ENCODE measurements around the gene IL20. TPM values are rescaled to one million over a fixed set of nuclear protein-coding genes. Genes with fewer than 3 reads are reported as not detected.

IL20 gene
- total and polyA plus RNA-seq, 4 donors, result not detected

- intact Hi-C loops (cut with DNase I), result no loop called here
- Histone ChIP-seq H3K4me3 (ENCODE audit: low read length in 2 of 2) (no peak overlapping the region), H3K27ac (ENCODE audit: low read depth in 1 of 2, low read length in 2 of 2) (no peak overlapping the region), H3K4me1 (ENCODE audit: control insufficient read depth in 1 of 2, insufficient read depth in 2 of 2, low read length in 2 of 2) (no peaks in the 10 kb centered on the region), H3K9me3 (ENCODE audit: control insufficient read depth, low read length) (peaks cover 2% of the 10 kb centered on the region), H3K36me3 (ENCODE audit: control insufficient read depth in 1 of 2, insufficient read depth in 2 of 2, low read length in 1 of 2) (no peaks in the 10 kb centered on the region), H3K27me3 (ENCODE audit: control insufficient read depth in 1 of 2, insufficient read depth in 2 of 2, low read length in 1 of 2) (no peaks in the 10 kb centered on the region)
- 59% methylated on average over 2 of the region's 2 CpGs for WGBS, 2 donors
- DNase-seq, result no peak
- no peak for ATAC-seq (ENCODE audit: low FRiP score)
These were observed 29.3 kb upstream of the IL20 start for GRCh38 chr1:206836111-206836510.

GRCh38 chr1:206839006-206839560 is 26.3 kb upstream of the IL20 start:
- H3K27ac ChIP-seq (ENCODE audit: low read depth in 1 of 2, low read length in 2 of 2), result no peak overlapping the region
- no peaks in the 10 kb centered on the region for H3K27me3 ChIP-seq (ENCODE audit: control insufficient read depth in 1 of 2, insufficient read depth in 2 of 2, low read length in 1 of 2)
- H3K4me3 ChIP-seq (ENCODE audit: low read length in 2 of 2), result no peak overlapping the region
- intact Hi-C loops (cut with DNase I), result no loop called here
- DNase-seq (no peak), ATAC-seq (ENCODE audit: low FRiP score) (no peak)
- no peaks in the 10 kb centered on the region for H3K36me3 ChIP-seq (ENCODE audit: control insufficient read depth in 1 of 2, insufficient read depth in 2 of 2, low read length in 1 of 2)
- no peaks in the 10 kb centered on the region for H3K4me1 ChIP-seq (ENCODE audit: control insufficient read depth in 1 of 2, insufficient read depth in 2 of 2, low read length in 2 of 2)
- peaks cover 2% of the 10 kb centered on the region for H3K9me3 ChIP-seq (ENCODE audit: control insufficient read depth, low read length)
- WGBS, 2 donors, result 77 to 82% methylated on average over 4 of the region's 4 CpGs

- Histone ChIP-seq H3K4me3 (ENCODE audit: low read length in 2 of 2) (no peak overlapping the region), H3K27me3 (ENCODE audit: control insufficient read depth in 1 of 2, insufficient read depth in 2 of 2, low read length in 1 of 2) (no peaks in the 10 kb centered on the region), H3K9me3 (ENCODE audit: control insufficient read depth, low read length) (peaks cover 2% of the 10 kb centered on the region), H3K4me1 (ENCODE audit: control insufficient read depth in 1 of 2, insufficient read depth in 2 of 2, low read length in 2 of 2) (no peaks in the 10 kb centered on the region), H3K36me3 (ENCODE audit: control insufficient read depth in 1 of 2, insufficient read depth in 2 of 2, low read length in 1 of 2) (no peaks in the 10 kb centered on the region), H3K27ac (ENCODE audit: low read depth in 1 of 2, low read length in 2 of 2) (no peak overlapping the region)
- 61 to 62% methylated on average over 7 of the region's 7 CpGs for WGBS, 2 donors
- intact Hi-C loops (cut with DNase I), result no loop called here
- DNase-seq (peak in 1 of 2 donors; percentile 49), ATAC-seq (ENCODE audit: low FRiP score) (no peak)
These were observed 25.6 kb upstream of the IL20 start for GRCh38 chr1:206839857-206840256.

- intact Hi-C loops (cut with DNase I), result no loop called here
- Histone ChIP-seq H3K4me1 (ENCODE audit: control insufficient read depth in 1 of 2, insufficient read depth in 2 of 2, low read length in 2 of 2) (no peaks in the 10 kb centered on the region), H3K27ac (ENCODE audit: low read depth in 1 of 2, low read length in 2 of 2) (no peak overlapping the region), H3K27me3 (ENCODE audit: control insufficient read depth in 1 of 2, insufficient read depth in 2 of 2, low read length in 1 of 2) (no peaks in the 10 kb centered on the region), H3K36me3 (ENCODE audit: control insufficient read depth in 1 of 2, insufficient read depth in 2 of 2, low read length in 1 of 2) (no peaks in the 10 kb centered on the region), H3K4me3 (ENCODE audit: low read length in 2 of 2) (no peak overlapping the region), H3K9me3 (ENCODE audit: control insufficient read depth, low read length) (no peaks in the 10 kb centered on the region)
- 83 to 84% methylated on average over 7 of the region's 7 CpGs for WGBS, 2 donors
- ATAC-seq (ENCODE audit: low FRiP score) (no peak), DNase-seq (no peak)
These were observed 23.7 kb upstream of the IL20 start for GRCh38 chr1:206841609-206842323.

- Histone ChIP-seq H3K27ac (ENCODE audit: low read depth in 1 of 2, low read length in 2 of 2) (no peak overlapping the region), H3K4me3 (ENCODE audit: low read length in 2 of 2) (no peak overlapping the region), H3K4me1 (ENCODE audit: control insufficient read depth in 1 of 2, insufficient read depth in 2 of 2, low read length in 2 of 2) (no peaks in the 10 kb centered on the region), H3K9me3 (ENCODE audit: control insufficient read depth, low read length) (no peaks in the 10 kb centered on the region), H3K36me3 (ENCODE audit: control insufficient read depth in 1 of 2, insufficient read depth in 2 of 2, low read length in 1 of 2) (no peaks in the 10 kb centered on the region), H3K27me3 (ENCODE audit: control insufficient read depth in 1 of 2, insufficient read depth in 2 of 2, low read length in 1 of 2) (no peaks in the 10 kb centered on the region)
- ATAC-seq (ENCODE audit: low FRiP score) (no peak), DNase-seq (no peak)
- intact Hi-C loops (cut with DNase I), result no loop called here
These were observed 22.6 kb upstream of the IL20 start for GRCh38 chr1:206842854-206843253.

GRCh38 chr1:206843626-206844025 is 21.8 kb upstream of the IL20 start:
- no peaks in the 10 kb centered on the region for H3K4me1 ChIP-seq (ENCODE audit: control insufficient read depth in 1 of 2, insufficient read depth in 2 of 2, low read length in 2 of 2)
- H3K27me3 ChIP-seq (ENCODE audit: control insufficient read depth in 1 of 2, insufficient read depth in 2 of 2, low read length in 1 of 2), result no peaks in the 10 kb centered on the region
- no peak for DNase-seq
- intact Hi-C loops (cut with DNase I), result no loop called here
- H3K36me3 ChIP-seq (ENCODE audit: control insufficient read depth in 1 of 2, insufficient read depth in 2 of 2, low read length in 1 of 2), result no peaks in the 10 kb centered on the region
- no peak overlapping the region for H3K4me3 ChIP-seq (ENCODE audit: low read length in 2 of 2)
- H3K9me3 ChIP-seq (ENCODE audit: control insufficient read depth, low read length), result no peaks in the 10 kb centered on the region
- 92 to 94% methylated on average over 4 of the region's 4 CpGs for WGBS, 2 donors
- ATAC-seq (ENCODE audit: low FRiP score), result no peak
- no peak overlapping the region for H3K27ac ChIP-seq (ENCODE audit: low read depth in 1 of 2, low read length in 2 of 2)

GRCh38 chr1:206846487-206846886 is 18.9 kb upstream of the IL20 start:
- Histone ChIP-seq H3K27me3 (ENCODE audit: control insufficient read depth in 1 of 2, insufficient read depth in 2 of 2, low read length in 1 of 2) (no peaks in the 10 kb centered on the region), H3K36me3 (ENCODE audit: control insufficient read depth in 1 of 2, insufficient read depth in 2 of 2, low read length in 1 of 2) (no peaks in the 10 kb centered on the region), H3K9me3 (ENCODE audit: control insufficient read depth, low read length) (no peaks in the 10 kb centered on the region), H3K4me3 (ENCODE audit: low read length in 2 of 2) (no peak overlapping the region), H3K4me1 (ENCODE audit: control insufficient read depth in 1 of 2, insufficient read depth in 2 of 2, low read length in 2 of 2) (no peaks in the 10 kb centered on the region), H3K27ac (ENCODE audit: low read depth in 1 of 2, low read length in 2 of 2) (no peak overlapping the region)
- ATAC-seq (ENCODE audit: low FRiP score), result no peak
- no peak for DNase-seq
- intact Hi-C loops (cut with DNase I), result no loop called here

GRCh38 chr1:206847337-206847834 is 18.0 kb upstream of the IL20 start:
- Histone ChIP-seq H3K9me3 (ENCODE audit: control insufficient read depth, low read length) (no peaks in the 10 kb centered on the region), H3K27me3 (ENCODE audit: control insufficient read depth in 1 of 2, insufficient read depth in 2 of 2, low read length in 1 of 2) (no peaks in the 10 kb centered on the region), H3K4me3 (ENCODE audit: low read length in 2 of 2) (no peak overlapping the region), H3K27ac (ENCODE audit: low read depth in 1 of 2, low read length in 2 of 2) (no peak overlapping the region), H3K36me3 (ENCODE audit: control insufficient read depth in 1 of 2, insufficient read depth in 2 of 2, low read length in 1 of 2) (no peaks in the 10 kb centered on the region), H3K4me1 (ENCODE audit: control insufficient read depth in 1 of 2, insufficient read depth in 2 of 2, low read length in 2 of 2) (no peaks in the 10 kb centered on the region)
- intact Hi-C loops (cut with DNase I), result no loop called here
- 94 to 95% methylated on average over 3 of the region's 3 CpGs for WGBS, 2 donors
- ATAC-seq (ENCODE audit: low FRiP score), result no peak
- no peak for DNase-seq

GRCh38 chr1:206847946-206848345 is 17.5 kb upstream of the IL20 start:
- intact Hi-C loops (cut with DNase I), result no loop called here
- WGBS, 2 donors, result 68 to 82% methylated on average over 1 of the region's 1 CpG
- DNase-seq, result no peak

More at GRCh38 chr1:206847946-206848345, 17.5 kb upstream of the IL20 start:
- no peak overlapping the region for H3K27ac ChIP-seq (ENCODE audit: low read depth in 1 of 2, low read length in 2 of 2)
- no peaks in the 10 kb centered on the region for H3K27me3 ChIP-seq (ENCODE audit: control insufficient read depth in 1 of 2, insufficient read depth in 2 of 2, low read length in 1 of 2)
- H3K9me3 ChIP-seq (ENCODE audit: control insufficient read depth, low read length), result no peaks in the 10 kb centered on the region
- ATAC-seq (ENCODE audit: low FRiP score), result no peak
- no peak overlapping the region for H3K4me3 ChIP-seq (ENCODE audit: low read length in 2 of 2)
- H3K36me3 ChIP-seq (ENCODE audit: control insufficient read depth in 1 of 2, insufficient read depth in 2 of 2, low read length in 1 of 2), result no peaks in the 10 kb centered on the region
- H3K4me1 ChIP-seq (ENCODE audit: control insufficient read depth in 1 of 2, insufficient read depth in 2 of 2, low read length in 2 of 2), result no peaks in the 10 kb centered on the region

Measured in aorta (tissue), 5 donors.